GM21515 (cell line): ENCODE results near the gene PRPSAP1.
"Not testable (repeated sequence)": the region's sequence is repeated elsewhere in the genome, so short reads cannot be mapped to it uniquely, and the experiment has no call there.

Source experiments
- ATAC-seq: cut with Tn5 transposase; IDR thresholded peaks from one replicate; pipeline ENCODE4 v1.9.1; 2021; ENCODE audit not compliant: unreplicated experiment

PRPSAP1 gene

GRCh38 chr17:76360461-76360860, 6.7 kb upstream of the PRPSAP1 start:
- ATAC-seq = no peak

- ATAC-seq = not testable (repeated sequence)
These were observed 6.1 kb upstream of the PRPSAP1 start for GRCh38 chr17:76359776-76360175.

GRCh38 chr17:76359375-76359774, 5.7 kb upstream of the PRPSAP1 start:
- ATAC-seq = no peak

GRCh38 chr17:76357597-76358158, 4.0 kb upstream of the PRPSAP1 start:
- ATAC-seq = no peak

- ATAC-seq = no peak
These were observed 3.2 kb upstream of the PRPSAP1 start for GRCh38 chr17:76356803-76357456.

GRCh38 chr17:76354747-76355310, 1.1 kb upstream of the PRPSAP1 start:
- no peak for ATAC-seq

GRCh38 chr17:76354317-76354729, 607 bp upstream of the PRPSAP1 start:
- no peak for ATAC-seq

- ATAC-seq = peak; percentile 13
These were observed 615 bp downstream of the PRPSAP1 start for GRCh38 chr17:76353004-76353598.

GRCh38 chr17:76351526-76352071, 2.1 kb downstream of the PRPSAP1 start:
- no peak for ATAC-seq

GRCh38 chr17:76350463-76350862, 3.3 kb downstream of the PRPSAP1 start:
- ATAC-seq = no peak

GRCh38 chr17:76346936-76347335, 6.8 kb downstream of the PRPSAP1 start:
- ATAC-seq = not testable (repeated sequence)

GRCh38 chr17:76345377-76345974, 8.2 kb downstream of the PRPSAP1 start:
- no peak for ATAC-seq

GRCh38 chr17:76343106-76343505, 10.6 kb downstream of the PRPSAP1 start:
- ATAC-seq = no peak

GRCh38 chr17:76341301-76341700, 12.4 kb downstream of the PRPSAP1 start:
- no peak for ATAC-seq

GRCh38 chr17:76337413-76337777, 16.3 kb downstream of the PRPSAP1 start:
- no peak for ATAC-seq

- no peak for ATAC-seq
These were observed 16.8 kb downstream of the PRPSAP1 start for GRCh38 chr17:76336756-76337412.

GRCh38 chr17:76335716-76336381, 17.9 kb downstream of the PRPSAP1 start:
- ATAC-seq = no peak

- ATAC-seq = no peak
These were observed 19.8 kb downstream of the PRPSAP1 start for GRCh38 chr17:76333673-76334505.

GRCh38 chr17:76331083-76331482, 22.6 kb downstream of the PRPSAP1 start:
- ATAC-seq = no peak

- no peak for ATAC-seq
These were observed 24.1 kb downstream of the PRPSAP1 start for GRCh38 chr17:76329664-76330063.
